ENCODE measurements around the gene CPSF4L.
"Not testable (repeated sequence)": the region's sequence is repeated elsewhere in the genome, so short reads cannot be mapped to it uniquely, and the experiment has no call there.

The CPSF4L gene

DNA sequence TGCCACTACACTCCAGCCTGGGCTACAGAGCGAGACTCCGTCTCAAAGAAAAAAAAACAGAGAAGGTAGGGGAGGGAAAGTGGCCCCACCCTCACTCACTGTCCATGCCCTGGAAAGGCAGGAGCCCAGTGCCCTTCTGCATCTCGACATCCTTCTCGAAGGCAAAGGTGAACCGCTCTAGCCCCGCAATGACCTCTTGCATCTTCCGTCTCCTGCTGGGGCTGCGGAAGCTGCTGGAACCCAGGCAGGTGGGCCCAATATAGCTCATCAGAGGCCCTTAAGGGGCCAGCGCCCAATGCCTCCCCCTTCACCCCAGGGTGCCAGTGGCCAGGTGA, at the start of gene CPSF4L:
Gene CPSF4L (minus strand): TSS at position 264 of the 335 bp plus-strand sequence. CDS start 62 bp downstream, at position 202.
- H3K4me3 ChIP-seq (ENCODE audit: low read length): no peak within 1 kb of the TSS
- no peak for DNase-seq (ENCODE audit: low read depth)
- TF ChIP-seq, protein P1, sequence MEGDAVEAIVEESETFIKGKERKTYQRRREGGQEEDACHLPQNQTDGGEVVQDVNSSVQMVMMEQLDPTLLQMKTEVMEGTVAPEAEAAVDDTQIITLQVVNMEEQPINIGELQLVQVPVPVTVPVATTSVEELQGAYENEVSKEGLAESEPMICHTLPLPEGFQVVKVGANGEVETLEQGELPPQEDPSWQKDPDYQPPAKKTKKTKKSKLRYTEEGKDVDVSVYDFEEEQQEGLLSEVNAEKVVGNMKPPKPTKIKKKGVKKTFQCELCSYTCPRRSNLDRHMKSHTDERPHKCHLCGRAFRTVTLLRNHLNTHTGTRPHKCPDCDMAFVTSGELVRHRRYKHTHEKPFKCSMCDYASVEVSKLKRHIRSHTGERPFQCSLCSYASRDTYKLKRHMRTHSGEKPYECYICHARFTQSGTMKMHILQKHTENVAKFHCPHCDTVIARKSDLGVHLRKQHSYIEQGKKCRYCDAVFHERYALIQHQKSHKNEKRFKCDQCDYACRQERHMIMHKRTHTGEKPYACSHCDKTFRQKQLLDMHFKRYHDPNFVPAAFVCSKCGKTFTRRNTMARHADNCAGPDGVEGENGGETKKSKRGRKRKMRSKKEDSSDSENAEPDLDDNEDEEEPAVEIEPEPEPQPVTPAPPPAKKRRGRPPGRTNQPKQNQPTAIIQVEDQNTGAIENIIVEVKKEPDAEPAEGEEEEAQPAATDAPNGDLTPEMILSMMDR (conservative IDR thresholded peaks at IDR 0.05; ENCODE audit: low read length): no peak

DNA sequence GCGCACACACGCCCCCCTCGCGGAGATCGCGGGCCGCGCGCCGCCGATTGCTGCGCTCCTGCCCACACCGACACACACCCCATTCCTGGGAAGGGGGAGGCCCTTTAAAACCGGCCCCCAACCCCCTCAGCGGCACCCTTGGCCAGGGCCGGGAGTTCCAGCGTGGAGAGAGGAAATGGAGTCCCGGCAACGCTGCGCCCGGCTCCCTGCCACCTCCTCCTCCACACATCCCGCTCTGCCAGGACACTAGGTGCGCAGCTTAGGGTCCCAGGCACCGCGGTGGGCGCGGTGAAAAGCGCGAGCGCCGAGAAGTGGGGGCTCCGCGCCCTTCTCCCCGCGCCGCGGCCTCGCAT, 49.7 kb upstream of the CPSF4L start:
- TF ChIP-seq, protein P1 (conservative IDR thresholded peaks at IDR 0.05; ENCODE audit: low read length): no peak
- peak overlapping the region; percentile 95 for H3K4me3 ChIP-seq (ENCODE audit: low read length)
- no peak for DNase-seq (ENCODE audit: low read depth)

- peak overlapping the region; percentile 95 for H3K4me3 ChIP-seq (ENCODE audit: low read length)
- TF ChIP-seq, protein P1 (conservative IDR thresholded peaks at IDR 0.05; ENCODE audit: low read length): no peak
- no peak for DNase-seq (ENCODE audit: low read depth)
Observed at GRCh38 chr17:73309727-73310596, 48.3 kb upstream of the CPSF4L start.

GRCh38 chr17:73308959-73309358, 47.3 kb upstream of the CPSF4L start:
- H3K4me3 ChIP-seq (ENCODE audit: low read length): peak overlapping the region; percentile 95
- DNase-seq (ENCODE audit: low read depth): not testable (repeated sequence)

- TF ChIP-seq, protein P1 (conservative IDR thresholded peaks at IDR 0.05; ENCODE audit: low read length): no peak
- H3K4me3 ChIP-seq (ENCODE audit: low read length): peak overlapping the region; percentile 39
- peak; percentile 75 for DNase-seq (ENCODE audit: low read depth)
Observed at GRCh38 chr17:73308017-73308823, 46.5 kb upstream of the CPSF4L start.

DNA sequence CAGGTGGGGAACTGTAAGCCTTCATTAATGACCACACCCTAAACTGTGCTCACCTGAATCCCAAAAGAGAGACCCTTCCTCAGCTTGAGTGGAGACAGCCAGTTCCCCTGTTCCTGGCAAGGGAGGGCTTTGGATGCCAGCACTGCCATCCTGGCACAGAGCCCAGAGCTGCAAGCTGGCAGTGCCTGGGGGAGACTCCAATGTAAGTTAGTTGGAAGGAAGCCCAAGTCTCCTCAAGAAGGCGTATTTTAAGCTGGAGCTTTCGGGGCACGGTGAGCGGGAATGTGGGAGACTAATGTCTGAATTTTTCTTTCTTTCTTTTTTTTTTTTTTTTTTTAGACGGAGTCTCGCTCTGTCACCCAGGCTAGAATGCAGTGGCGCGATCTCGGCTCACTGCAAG, 45.5 kb upstream of the CPSF4L start:
- no peak for DNase-seq (ENCODE audit: low read depth)
- TF ChIP-seq, protein P1 (conservative IDR thresholded peaks at IDR 0.05; ENCODE audit: low read length): no peak
- no peak overlapping the region for H3K4me3 ChIP-seq (ENCODE audit: low read length)

DNA sequence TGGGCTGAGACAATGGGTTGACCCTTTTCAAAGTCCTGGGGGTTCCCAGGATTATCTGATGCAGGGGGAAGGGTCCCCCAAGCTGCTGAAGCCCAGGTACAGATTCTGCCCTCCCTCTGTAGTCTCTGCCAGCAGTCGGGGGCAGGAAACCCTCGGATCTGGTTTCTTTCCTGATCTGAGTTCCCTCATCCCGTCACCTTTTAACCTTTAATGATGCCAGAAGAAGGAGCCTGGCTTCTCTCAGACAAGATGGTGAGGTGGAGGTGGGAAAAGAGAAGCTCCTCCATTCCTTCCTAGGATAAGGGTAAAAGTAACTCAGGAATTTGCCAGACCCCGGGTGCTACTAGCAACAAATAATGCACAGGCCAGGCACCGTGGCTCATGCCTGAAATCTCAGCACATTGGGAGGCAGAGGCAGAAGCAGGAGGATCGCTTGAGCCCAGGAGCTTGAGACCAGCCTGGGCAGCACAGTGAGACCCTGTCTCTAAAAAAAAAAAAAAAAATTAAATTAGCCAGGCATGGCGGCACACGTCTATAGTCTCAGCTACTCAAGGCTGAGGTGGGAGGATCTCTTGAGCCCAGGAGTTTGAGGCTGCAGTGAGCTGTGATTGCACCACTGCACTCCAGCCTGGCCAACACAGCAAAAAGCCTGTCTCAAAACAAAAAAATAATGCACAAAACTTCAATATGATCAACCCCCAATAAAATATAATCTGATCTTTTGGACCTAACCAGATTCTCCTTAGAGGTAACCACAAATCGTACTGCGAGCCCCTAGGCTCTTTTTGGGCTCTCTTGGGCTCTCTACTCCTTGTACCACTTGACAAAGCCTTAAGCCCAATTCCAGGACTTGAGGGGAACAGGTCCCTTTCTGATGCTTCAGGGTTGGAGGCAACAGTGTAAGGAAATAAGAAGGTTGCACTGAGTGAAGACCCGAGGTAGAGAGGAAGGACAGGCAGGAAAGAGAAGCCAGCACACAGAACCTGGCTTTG, 44.5 kb upstream of the CPSF4L start:
- H3K4me3 ChIP-seq (ENCODE audit: low read length): peak overlapping the region; percentile 58; the same call in 1 of the 2 replicates
- no peak for DNase-seq (ENCODE audit: low read depth)
- TF ChIP-seq, protein P1 (conservative IDR thresholded peaks at IDR 0.05; ENCODE audit: low read length): no peak

Data from AG10803 (cell line).